ENCODE measurements around the gene VSIG10. TPM values are rescaled to one million over a fixed set of nuclear protein-coding genes. Genes with fewer than 3 reads are reported as not detected.

VSIG10 gene
- polyA plus RNA-seq, 3 donors, result 21.5 to 33.0 (median 24.1) TPM

- no peak for DNase-seq (ENCODE audit: extremely low read depth in 1 of 11, low read depth in 9 of 11, low spot score in 4 of 11)
These were observed 38.4 kb downstream of the VSIG10 start for GRCh38 chr12:118065380-118065779.

GRCh38 chr12:118064608-118065007 is 39.2 kb downstream of the VSIG10 start:
- DNase-seq (ENCODE audit: extremely low read depth in 1 of 11, low read depth in 9 of 11, low spot score in 4 of 11), result no peak

- no peak for DNase-seq (ENCODE audit: extremely low read depth in 1 of 11, low read depth in 9 of 11, low spot score in 4 of 11)
These were observed 40.0 kb downstream of the VSIG10 start for GRCh38 chr12:118063576-118064391.

GRCh38 chr12:118061873-118062843 is 41.7 kb downstream of the VSIG10 start:
- peak in 7 of 11 donors; percentile 19 to 47 (median 41) for DNase-seq (ENCODE audit: extremely low read depth in 1 of 11, low read depth in 9 of 11, low spot score in 4 of 11)

- DNase-seq (ENCODE audit: extremely low read depth in 1 of 11, low read depth in 9 of 11, low spot score in 4 of 11), result peak in 7 of 11 donors; percentile 38 to 55 (median 48)
These were observed 42.6 kb downstream of the VSIG10 start, which contains the start of gene WSB2 for GRCh38 chr12:118061011-118061872. TSS of gene WSB2 (minus strand) at chr12:118061179. CDS start at chr12:118061048, 131 bp downstream.

GRCh38 chr12:118060301-118061010 is 43.4 kb downstream of the VSIG10 start:
- DNase-seq (ENCODE audit: extremely low read depth in 1 of 11, low read depth in 9 of 11, low spot score in 4 of 11), result peak in 4 of 11 donors; percentile 7 to 14 (median 13)

- DNase-seq (ENCODE audit: extremely low read depth in 1 of 11, low read depth in 9 of 11, low spot score in 4 of 11), result peak in 1 of 11 donors; percentile 4
These were observed 44.2 kb downstream of the VSIG10 start for GRCh38 chr12:118059341-118060191.

- no peak for DNase-seq (ENCODE audit: extremely low read depth in 1 of 11, low read depth in 9 of 11, low spot score in 4 of 11)
These were observed 44.9 kb downstream of the VSIG10 start for GRCh38 chr12:118058881-118059280.

- DNase-seq (ENCODE audit: extremely low read depth in 1 of 11, low read depth in 9 of 11, low spot score in 4 of 11), result no peak
These were observed 45.6 kb downstream of the VSIG10 start for GRCh38 chr12:118058227-118058626.

- no peak for DNase-seq (ENCODE audit: extremely low read depth in 1 of 11, low read depth in 9 of 11, low spot score in 4 of 11)
These were observed 47.7 kb downstream of the VSIG10 start for GRCh38 chr12:118055865-118056773.

GRCh38 chr12:118055144-118055557 is 48.7 kb downstream of the VSIG10 start:
- peak in 3 of 11 donors; percentile 4 to 41 (median 21) for DNase-seq (ENCODE audit: extremely low read depth in 1 of 11, low read depth in 9 of 11, low spot score in 4 of 11)

GRCh38 chr12:118053071-118053985 is 50.5 kb downstream of the VSIG10 start:
- no peak for DNase-seq (ENCODE audit: extremely low read depth in 1 of 11, low read depth in 9 of 11, low spot score in 4 of 11)

- DNase-seq (ENCODE audit: extremely low read depth in 1 of 11, low read depth in 9 of 11, low spot score in 4 of 11), result peak in 3 of 11 donors; percentile 9 to 23 (median 18)
These were observed 51.3 kb downstream of the VSIG10 start for GRCh38 chr12:118052324-118053070.

Data from renal cortex interstitium (tissue), 11 donors.